ENCODE measurements around the gene WDFY1. TPM values are rescaled to one million over a fixed set of nuclear protein-coding genes. Genes with fewer than 3 reads are reported as not detected.

The WDFY1 gene
- total RNA-seq, 1 donor from 2014 or later: 16.4 TPM

Other genes with a start within 250 kb of the WDFY1 start
- gene AP1S3, start 107.8 kb downstream of the WDFY1 start, total RNA-seq: 1.3 TPM
- 22.0 TPM for gene MRPL44, start 12.1 kb upstream of the WDFY1 start, total RNA-seq
- 1.6 TPM for gene SERPINE2, start 94.0 kb upstream of the WDFY1 start, total RNA-seq